Amniotic stem cell (primary cell): ENCODE results near the gene LCN2.

Source experiments
- DNase-seq: peaks from one replicate; lab custom pipeline; 2025; lab: John Stamatoyannopoulos, UW

LCN2 gene

DNA sequence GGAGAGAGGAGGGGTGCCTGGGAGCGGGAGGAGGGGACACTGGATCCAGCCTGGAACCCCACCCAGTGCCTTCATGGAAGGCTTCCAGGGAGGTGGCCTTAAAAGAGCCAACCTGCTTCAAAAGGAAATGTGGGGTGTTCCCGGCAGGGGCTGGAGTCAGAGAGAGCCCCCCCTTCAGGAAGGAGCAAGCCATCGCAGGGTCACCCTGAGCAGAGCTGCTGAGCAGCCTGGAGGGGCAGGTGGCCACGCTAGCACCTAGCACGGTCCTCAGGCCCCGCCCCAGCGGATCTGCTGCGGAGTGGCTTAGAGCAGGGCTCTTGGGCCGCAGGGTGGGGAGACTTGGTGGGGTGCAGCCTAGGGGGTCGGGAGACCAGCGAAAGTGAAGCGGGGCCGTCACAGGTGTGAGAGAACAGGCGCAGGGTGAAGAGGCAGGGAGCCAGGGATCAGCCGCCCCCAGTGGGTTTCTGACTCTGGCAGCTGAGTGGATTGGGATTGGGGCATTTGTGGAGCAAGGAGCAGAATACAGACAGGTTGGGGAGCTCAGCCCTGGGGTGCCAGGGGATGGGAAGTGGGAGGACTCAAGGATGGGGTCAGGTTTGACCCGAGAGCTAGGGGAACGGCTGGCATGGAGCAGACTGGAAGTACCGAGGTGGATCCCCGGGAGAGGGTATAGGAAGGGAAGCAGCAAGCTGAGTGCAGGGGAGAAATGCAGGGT, 1.5 kb downstream of the LCN2 start:
- DNase-seq = no peak

DNA sequence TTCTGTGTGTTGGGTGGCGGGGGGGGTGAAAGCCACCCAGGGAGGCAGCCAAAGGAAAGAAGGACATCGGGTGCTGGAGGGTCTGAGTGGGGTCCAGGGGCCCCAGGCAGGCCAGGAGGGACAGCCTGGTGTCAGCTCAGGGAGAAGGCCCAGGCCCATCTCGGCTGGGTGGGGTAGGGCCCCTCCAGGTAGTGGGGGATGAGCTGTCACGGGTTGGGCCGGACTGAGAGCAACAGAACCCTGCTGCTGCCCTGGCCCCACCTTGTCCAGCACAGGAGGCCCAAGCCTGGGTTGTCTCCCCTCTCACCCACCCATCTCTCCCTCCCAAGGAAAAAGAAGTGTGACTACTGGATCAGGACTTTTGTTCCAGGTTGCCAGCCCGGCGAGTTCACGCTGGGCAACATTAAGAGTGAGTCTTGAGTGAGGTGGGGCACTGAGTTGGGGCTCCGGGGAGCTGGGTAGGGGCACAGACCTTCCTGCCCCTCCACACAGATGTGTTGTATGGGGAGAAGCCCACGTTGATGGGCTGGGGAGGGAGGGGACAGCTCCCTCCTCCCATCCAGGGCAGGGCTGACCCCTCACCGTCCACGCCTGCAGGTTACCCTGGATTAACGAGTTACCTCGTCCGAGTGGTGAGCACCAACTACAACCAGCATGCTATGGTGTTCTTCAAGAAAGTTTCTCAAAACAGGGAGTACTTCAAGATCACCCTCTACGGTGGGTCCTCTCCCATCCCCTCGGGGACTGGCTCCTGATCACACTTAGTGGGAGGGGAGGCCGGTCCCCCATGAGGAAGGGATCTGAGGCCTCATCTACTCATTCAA, 2.3 kb downstream of the LCN2 start:
- DNase-seq = no peak

DNA sequence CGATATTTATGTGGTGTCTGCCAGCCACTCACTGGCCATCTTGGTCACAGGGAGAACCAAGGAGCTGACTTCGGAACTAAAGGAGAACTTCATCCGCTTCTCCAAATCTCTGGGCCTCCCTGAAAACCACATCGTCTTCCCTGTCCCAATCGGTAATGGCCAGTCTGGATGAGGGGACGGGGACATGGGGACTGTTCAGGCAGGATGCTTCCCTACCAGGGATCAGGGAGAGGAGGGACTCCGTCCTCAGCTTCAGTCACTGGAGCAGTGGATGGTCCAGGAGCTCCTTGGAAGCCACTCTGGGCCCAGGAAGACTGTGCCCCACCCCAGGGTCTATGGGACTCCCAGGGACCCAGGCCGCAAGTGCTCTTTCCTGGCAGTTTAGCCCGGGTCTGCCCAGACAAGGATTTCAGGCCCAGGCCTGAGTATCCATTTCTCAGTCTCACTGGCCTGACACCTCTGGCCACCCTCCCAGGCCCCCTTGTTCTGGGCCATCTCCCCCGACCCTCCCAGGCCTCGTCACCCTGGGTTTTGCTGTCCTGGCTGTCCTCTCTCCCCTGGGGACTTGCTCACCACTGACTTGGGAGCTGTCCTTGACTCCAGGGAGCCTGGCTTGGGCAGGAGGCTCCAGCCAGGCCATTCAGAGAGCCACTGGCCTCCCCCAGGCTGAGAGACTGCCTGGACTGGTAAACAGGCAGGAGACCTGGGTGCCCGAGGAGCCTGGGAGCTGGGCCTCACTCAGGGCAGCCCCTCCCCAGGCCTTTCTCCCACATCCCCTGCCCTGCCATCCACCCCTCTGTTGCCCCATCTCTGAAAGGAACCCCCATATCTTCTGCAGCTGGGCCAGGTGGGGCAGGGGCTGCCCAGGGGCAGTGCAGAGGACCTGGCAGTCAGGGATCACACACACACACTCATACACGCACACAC, 3.1 kb downstream of the LCN2 start:
- DNase-seq = no peak

DNA sequence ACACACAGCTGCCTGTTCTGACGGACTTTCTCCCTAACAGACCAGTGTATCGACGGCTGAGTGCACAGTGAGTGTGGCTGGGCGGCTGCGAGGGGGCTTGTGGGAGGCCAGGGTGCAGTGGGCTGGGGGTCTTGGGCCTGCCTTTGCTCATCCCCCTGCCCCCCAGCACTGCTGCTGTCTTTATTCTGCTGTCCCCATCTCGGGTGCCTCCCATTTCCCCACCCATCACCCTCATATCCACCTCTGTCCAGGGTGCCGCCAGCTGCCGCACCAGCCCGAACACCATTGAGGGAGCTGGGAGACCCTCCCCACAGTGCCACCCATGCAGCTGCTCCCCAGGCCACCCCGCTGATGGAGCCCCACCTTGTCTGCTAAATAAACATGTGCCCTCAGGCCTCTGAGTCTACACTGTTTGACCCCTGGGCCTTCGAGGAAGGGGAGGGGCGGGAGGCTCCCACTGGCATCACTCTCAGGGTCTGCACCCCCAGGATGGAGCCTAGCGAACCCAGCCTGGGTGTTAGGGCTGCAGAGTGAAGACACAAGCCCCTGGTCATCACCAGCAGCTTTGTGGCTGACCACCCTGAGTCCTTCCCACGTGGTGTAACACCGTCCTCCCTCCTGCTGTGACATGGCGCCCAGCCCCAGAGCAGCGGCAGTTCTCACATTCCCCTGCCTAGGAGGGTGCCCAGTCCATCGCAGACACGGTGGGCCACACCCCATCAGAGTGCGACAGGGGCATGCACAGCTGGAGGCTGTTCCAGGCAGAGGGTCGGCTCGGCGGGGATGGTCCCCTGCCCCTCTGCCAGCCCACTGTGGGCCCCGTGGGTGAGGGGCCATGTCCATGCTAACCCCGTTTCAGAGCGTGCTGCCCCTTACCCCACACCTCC, 4.0 kb downstream of the LCN2 start:
- no peak for DNase-seq

DNA sequence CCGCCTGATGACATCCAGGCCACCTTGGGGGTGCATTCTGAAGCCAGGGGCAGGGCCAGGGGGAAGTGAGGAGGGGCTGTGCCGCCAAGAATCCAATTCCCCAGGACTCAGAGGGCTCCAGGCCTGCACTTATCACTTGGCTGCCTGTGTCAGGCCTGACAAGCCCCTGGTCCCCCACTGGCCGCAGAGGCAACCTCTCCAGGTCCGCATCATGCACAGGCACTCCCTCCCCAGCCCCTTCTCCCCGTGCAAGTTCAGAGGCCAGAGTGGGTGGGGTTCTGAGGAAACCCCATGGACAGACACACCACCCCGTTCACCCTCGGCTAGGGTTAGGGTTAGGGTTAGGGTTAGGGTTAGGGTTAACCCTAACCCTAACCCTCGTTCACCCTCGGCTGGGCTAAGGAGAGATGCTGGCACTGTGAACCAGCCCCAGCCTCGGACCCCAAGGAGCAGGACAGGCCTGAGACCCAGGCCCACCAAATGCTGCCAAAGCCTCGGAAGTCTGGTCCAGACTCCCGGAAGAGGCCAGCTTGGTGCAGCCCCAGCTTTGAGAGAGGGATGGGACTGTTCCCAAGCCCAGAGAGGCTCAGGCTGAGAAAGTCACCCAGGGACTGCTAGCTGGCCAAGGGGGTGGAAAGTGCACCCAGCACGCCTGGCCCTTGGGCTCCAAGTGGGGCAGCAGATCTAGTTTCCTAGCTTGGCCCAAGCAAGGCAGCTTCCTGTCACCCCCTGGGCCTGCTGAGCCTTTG, 4.9 kb downstream of the LCN2 start:
- DNase-seq = no peak

DNA sequence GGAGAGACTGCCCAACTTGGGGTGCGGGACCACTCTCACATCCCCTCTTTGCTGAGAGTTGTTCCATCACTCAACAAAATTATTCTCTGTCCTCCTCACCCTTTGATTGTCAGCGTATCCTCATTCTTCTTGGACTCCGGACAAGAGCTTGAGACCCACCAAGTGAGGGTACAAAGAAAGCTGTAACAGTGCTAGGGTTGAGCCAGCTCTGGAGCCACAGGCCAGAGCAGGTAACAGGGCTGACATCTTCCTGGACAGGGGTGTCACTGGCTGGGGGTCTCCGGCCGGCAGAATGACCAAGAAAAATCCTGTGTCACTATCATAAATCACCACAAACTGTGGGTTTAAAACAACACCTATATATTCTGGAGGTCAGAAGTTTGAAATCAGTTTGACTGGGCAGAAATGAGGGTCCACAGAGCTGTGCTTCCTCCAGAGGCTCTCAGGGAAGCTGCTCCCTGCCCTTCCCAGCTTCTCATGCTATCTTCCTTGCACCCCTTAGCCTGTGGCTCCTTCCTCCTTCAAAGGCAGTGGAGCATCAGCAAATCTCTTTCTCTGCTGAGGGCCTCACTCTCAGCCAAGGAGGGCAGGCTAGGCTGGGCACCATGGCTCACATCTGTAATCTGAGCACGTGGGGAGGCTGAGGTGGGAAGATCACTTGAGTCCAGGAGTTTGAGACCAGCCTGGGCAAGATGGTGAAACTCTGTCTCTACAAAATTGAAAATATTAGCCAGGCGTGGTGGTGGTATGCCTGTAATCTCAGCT, 6.7 kb downstream of the LCN2 start:
- DNase-seq = no peak

DNA sequence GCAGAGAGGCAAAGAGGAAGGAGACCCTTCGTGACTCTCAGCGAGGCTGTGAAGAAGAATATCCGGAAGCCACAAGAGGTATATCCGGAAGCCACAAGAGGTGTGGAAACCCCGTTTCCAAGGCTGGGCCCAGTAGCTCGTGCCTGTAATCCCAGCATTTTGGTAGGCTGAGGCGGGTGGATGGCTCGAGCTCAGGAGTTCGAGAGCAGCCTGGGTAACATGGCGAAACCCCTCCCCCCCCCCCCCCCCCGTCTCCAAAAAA, 10.2 kb downstream of the LCN2 start:
- no peak for DNase-seq

DNA sequence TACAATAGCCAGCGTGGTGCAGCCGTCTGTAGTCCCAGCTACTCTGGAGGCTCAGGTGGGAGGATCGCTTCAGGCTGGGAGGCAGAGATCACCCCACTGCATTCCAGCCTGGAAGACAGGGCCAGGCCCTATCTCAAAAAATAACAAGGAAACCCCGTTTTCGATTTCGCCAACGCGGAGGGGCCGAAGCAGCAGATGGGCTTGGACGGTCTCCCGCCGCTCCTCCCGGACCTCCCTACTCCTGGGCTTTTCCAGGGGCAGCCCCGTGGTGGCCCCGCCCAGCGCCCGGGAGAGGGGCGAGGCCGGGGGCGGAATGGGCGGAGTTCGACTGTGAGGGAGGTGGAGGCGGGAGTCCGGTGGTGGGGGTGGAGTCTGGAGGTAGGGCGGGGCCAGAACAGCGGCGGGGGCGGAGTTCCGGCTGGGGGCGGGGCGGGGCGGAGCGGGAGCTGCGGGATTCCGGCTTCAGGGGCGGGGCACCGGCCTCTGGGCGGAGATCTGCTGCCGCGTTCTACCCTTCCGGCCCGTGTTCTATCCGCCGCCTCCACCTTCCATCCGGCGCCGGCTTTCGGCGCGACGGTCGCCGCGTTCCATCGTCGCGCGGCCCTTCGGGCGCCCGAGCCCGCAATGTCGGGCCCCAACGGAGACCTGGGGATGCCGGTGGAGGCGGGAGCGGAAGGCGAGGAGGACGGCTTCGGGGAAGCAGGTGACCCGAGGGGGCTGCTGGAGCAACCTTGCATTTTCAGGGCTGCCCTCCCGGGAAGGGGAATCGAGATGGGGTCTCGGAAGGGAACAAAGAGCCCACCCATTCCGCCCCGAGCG, 10.7 kb downstream of the LCN2 start, which contains the start of gene BBLN:
BBLN (plus strand) TSS at position 482 of the 819 bp plus-strand sequence; CDS start at position 625, 143 bp downstream.
- peak; percentile 88 for DNase-seq

DNA sequence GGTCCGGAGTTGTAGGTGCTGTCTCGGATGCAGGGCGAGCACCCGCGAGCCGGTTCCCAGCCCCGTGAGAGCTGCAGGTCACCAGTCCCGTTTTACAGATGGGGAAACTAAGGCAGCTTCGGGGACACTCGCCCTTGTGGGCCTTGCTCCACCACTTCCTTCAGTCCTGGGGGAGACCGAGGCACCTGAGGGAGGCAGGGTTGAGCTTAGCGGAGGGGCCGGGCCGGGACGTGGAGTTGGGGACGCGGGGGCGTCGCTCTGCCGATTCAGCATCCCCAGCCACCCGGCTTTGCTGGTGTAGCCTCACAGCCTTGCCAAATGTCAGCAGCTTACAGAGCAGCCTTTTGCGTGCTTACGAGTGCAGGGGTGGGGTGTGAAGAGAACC, 11.3 kb downstream of the LCN2 start:
- peak; percentile 5 for DNase-seq

DNA sequence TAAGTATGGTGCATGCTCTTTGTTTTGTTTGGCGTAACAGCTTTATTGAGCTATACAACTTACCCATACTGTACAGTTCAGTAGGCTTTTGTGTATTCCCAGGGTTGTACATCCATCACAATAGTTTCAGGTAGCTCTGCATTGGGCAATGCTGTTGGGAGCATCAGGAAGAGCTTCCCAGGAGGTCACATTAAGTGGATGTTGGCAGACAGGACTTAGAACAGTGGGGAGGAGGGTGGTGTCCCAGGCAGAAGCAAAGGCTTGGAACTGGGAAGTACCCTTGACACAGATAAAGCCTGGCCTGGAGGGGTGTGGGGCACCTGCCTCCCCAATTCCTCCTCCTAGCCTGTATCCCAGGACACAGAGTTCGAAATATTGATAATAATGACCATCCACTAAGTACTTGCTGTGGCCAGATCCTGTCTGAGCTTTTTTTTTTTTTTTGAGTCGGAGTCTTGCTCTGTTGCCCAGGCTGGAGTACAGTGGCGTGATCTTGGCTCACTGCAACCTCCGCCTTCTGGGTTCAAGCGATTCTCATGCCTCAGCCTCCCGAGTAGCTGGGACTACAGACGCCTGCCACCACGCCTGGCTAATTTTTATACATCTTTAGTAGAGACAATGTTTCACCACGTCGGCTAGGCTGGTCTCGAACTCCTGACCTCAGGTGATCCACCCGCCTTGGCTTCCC, 12.1 kb downstream of the LCN2 start:
- DNase-seq = no peak

DNA sequence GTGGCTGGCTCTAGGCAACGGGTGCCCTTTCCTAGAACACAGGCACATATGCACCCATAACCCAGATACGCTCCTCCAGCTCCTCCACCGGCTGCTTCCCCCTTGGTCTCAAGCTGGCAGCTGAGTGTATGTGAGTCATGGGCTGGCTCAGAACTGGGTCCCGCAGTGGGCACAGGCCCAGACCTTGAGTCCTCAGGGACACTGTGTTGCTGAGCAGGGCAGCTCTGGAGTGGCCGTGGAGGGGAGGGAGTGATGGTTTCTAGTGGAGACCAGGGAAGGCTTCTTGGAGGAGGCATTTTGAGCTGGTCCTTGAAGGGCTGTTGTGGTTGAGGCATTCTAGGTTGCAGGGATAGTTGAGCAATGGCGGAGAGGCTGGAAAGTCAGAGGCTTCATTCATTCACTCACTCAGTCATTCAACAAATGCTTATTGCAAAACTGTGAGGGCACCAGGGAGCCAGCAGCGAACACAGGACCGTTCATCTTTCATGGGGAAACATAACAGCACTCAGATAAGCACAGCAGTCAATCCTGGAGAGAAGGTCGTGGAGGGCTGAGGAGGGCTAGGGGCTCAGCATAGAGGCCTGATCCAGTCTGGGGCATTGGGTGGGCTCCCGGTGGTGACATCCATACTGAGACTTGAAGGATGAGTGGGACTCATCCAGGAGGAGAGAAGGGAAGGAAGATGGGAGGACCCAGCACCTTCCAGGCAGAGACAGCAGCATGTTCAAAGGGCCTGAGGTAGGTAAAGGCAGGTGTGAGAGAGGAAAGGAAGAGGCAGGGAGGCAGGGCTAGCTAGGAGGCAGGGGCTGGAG, 13.2 kb downstream of the LCN2 start:
- DNase-seq = no peak

DNA sequence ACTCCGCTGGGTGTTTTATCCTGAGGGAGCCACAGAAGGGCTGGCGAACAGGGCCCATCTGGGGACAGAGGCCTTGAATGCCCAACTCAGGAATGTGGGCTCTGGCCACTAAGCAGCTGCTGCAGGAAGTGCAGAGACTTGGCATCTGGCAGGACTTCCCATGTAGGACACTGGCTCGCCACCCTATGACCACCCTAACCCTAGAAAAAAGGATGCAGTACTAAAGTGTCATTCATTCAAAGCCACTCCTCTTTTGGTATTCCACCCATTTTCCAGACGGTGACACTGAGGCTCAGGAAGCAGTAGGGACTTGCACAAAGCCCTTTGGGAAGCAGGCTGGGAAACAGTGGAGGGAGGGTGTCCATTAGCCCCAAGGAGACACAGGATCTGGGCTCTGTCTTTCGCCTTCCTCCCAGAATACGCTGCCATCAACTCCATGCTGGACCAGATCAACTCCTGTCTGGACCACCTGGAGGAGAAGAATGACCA, 13.8 kb downstream of the LCN2 start:
- no peak for DNase-seq

DNA sequence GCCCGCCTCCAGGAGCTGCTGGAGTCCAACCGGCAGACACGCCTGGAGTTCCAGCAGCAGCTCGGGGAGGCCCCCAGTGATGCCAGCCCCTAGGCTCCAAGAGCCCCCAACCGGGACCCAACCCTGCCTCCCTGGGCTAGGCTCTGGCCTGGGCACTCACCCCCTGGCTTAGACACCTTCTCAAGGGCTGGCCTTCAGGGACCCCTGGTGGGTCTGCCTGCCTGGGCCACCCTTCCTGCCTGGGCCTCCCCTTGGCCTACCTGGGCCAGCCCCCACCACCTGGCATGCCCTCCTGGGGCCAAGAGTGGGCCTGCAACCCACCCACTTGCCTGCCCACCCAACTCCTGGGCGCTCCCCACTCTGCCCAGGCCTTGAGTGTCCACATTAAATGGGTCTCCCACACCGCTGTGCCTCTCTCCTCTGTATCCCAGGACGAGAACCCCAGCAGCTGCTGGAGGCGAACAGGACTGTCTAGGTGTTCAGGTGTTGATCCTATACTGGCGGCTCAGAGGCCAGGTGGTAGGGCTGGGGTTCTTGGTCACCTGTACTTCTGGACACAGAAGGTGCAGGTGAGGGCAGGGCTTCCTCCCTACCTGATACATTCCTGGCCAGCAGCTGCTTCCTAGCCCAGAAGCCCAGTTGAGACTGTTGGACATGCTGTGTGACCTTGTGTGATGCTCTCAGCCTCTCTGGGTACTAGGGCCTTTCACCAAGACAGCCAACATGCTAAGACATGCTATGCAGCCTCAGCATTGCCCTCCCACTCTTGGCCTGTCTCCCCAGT, 14.5 kb downstream of the LCN2 start:
- no peak for DNase-seq

DNA sequence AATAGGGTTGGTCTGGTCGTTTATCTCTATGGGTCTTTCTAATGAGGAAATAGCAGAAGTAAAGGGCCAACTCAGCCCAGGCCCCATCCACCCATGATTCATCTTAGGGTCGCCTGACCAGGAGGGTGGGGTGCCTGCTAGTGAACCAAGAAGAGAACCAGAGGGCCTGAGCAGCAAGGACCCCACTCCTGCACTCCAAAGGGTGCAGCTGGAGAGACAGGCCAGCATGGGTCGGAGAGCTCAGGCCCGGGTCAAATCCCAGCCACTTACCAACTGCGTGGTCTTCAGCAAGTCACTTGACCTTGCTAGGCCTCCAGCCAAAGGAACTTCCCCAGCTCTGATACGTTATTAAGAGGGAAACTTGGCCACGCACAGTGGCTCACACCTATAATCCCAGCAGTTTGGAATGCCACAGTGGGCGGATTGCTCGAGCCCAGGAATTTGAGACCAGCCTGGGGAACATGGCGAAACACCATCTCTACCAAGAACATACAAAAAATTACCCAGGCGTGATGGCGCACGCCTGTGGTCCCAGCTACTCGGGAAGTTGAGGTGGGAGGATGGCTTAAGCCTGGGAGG, 15.1 kb downstream of the LCN2 start:
- no peak for DNase-seq

DNA sequence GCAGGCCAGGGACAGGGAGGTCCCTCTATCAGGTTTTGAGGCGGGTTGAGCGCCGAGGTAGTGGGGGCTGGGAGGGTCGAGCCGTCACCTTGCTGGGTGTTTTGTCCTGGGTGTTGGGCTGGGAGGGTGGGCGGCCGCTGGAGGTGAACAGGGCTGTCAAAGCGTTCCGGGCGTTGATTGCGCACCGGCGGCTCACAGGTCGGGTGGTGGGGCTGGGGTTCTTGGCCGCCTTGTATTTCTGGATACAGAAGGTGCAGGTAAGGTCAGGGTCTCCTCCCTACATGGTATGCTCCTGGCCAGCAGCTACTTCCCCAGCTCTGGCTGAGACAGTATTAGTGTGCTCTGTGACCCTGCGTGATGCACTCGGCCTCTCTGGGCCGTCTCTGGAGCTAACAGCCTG, 16.9 kb downstream of the LCN2 start:
- DNase-seq = no peak

DNA sequence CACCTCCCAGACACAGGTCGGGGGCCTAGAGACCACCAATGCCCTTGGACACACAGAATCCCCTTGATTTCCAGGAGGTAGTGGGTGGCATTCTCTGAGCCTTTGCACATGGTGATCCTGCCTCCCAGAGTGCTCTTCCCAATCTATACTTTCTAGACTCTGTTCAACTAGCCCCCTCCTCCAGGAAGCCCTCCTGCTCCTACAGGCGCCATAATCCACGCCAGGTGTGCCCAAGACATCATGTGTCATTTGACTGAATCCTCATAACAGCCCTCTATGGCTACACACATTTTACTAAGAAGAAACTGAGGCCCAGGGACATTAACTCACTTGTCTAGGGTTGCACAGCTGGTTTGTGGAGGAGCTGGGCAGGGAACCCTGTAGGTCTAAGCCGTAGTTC, 18.0 kb downstream of the LCN2 start:
- DNase-seq = no peak
